ENCODE measurements around the gene TMPRSS9. TPM values are rescaled to one million over a fixed set of nuclear protein-coding genes. Genes with fewer than 3 reads are reported as not detected.

The TMPRSS9 gene
- polyA plus RNA-seq (2013, experiment 1 of 2) = not detected
- not detected for polyA plus RNA-seq (2013, experiment 2 of 2)

- no peak for DNase-seq
- Histone ChIP-seq H3K36me3 (ENCODE audit: control insufficient read depth in 1 of 2, insufficient read depth in 2 of 2, low read depth in 1 of 2, low read length in 2 of 2) (peaks cover 0 to 3% of the 10 kb centered on the region in 2 experiments), H3K9ac (ENCODE audit: low read length) (no peak within 1 kb of the TSS), H3K4me2 (ENCODE audit: low read length, poor library complexity, severe bottlenecking) (no peak within 1 kb of the TSS), H3K4me3 (ENCODE audit: insufficient read depth in 1 of 2, low read depth in 1 of 2, low read length in 2 of 2) (peak within 1 kb of the TSS in 1 of 2 experiments; percentile 23), H3K14ac (ENCODE audit: low read length in 2 of 2) (peak within 1 kb of the TSS in 1 of 2 experiments; percentile 55), H2AK5ac (ENCODE audit: low read length, severe bottlenecking) (no peak within 1 kb of the TSS), H2BK12ac (ENCODE audit: low read length in 2 of 2) (peak within 1 kb of the TSS in 1 of 2 experiments; percentile 7), H2BK5ac (ENCODE audit: low read depth, low read length, poor library complexity, severe bottlenecking) (no peak within 1 kb of the TSS), H3K4ac (ENCODE audit: low read depth in 1 of 2, low read length in 2 of 2) (no peak within 1 kb of the TSS), H3K18ac (ENCODE audit: low read depth in 1 of 2, low read length in 2 of 2) (no peak within 1 kb of the TSS), H3K4me1 (ENCODE audit: control insufficient read depth, insufficient read depth, low read depth, low read length) (peaks cover 6% of the 10 kb centered on the region), H2BK120ac (ENCODE audit: low read depth, low read length) (no peak within 1 kb of the TSS), H2AFZ (ENCODE audit: low read depth, low read length) (no peak within 1 kb of the TSS), H3K27ac (ENCODE audit: low read length, poor library complexity, severe bottlenecking) (no peak within 1 kb of the TSS), H4K8ac (ENCODE audit: low read length) (no peak within 1 kb of the TSS), H4K91ac (ENCODE audit: low read length) (no peak within 1 kb of the TSS), H3K27me3 (ENCODE audit: control insufficient read depth in 1 of 2, insufficient read depth in 1 of 2, low read length in 2 of 2) (peaks cover 28 to 63% of the 10 kb centered on the region in 2 experiments), H3K23ac (ENCODE audit: low read length in 2 of 2) (no peak within 1 kb of the TSS), H3K79me1 (replicated peaks; ENCODE audit: low read length, poor library complexity, severe bottlenecking) (no peaks in the 10 kb centered on the region), H3K9me3 (ENCODE audit: control insufficient read depth, low read length) (no peaks in the 10 kb centered on the region), H2BK15ac (ENCODE audit: low read depth, poor library complexity, severe bottlenecking) (no peak within 1 kb of the TSS)
- WGBS = 69% methylated on average over 26 of the region's 44 CpGs
Measured at GRCh38 chr19:2359992-2360685, at the start of gene TMPRSS9. TMPRSS9 (plus strand) TSS chr19:2360265; CDS start chr19:2389786, 29,521 bp downstream.

DNA sequence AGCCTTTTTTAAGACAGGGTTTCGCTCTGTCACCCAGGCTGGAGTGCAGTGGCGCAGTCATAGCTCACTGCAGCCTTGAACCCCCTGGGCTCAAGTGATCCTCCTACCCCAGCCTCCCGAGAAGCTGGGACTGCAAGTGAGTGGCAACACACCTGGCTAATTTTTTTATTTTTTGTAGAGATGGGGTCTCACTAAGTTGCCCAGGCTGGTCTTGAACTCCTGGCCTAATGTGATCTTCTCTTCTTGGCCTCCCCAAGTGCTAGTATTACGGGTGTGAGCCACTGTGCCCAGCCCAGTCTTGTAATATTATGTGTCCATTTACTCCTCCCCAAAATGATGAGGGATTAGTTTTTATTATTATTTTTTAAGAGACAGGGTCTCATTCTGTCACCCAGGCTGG, 49.0 kb upstream of the TMPRSS9 start:
- Histone ChIP-seq H3K36me3 (ENCODE audit: control insufficient read depth in 1 of 2, insufficient read depth in 2 of 2, low read depth in 1 of 2, low read length in 2 of 2) (no peaks in the 10 kb centered on the region), H3K4me3 (ENCODE audit: insufficient read depth in 1 of 2, low read depth in 1 of 2, low read length in 2 of 2) (no peak overlapping the region), H3K23ac (ENCODE audit: low read length in 2 of 2) (no peak overlapping the region), H2BK120ac (ENCODE audit: low read depth, low read length) (no peak overlapping the region), H4K8ac (ENCODE audit: low read length) (no peak overlapping the region), H2AFZ (ENCODE audit: low read depth, low read length) (no peak overlapping the region), H3K27ac (ENCODE audit: low read length, poor library complexity, severe bottlenecking) (no peak overlapping the region), H3K14ac (ENCODE audit: low read length in 2 of 2) (no peak overlapping the region), H2BK12ac (ENCODE audit: low read length in 2 of 2) (no peak overlapping the region), H3K18ac (ENCODE audit: low read depth in 1 of 2, low read length in 2 of 2) (no peak overlapping the region), H3K4me2 (ENCODE audit: low read length, poor library complexity, severe bottlenecking) (no peak overlapping the region), H2AK5ac (ENCODE audit: low read length, severe bottlenecking) (no peak overlapping the region), H2BK5ac (ENCODE audit: low read depth, low read length, poor library complexity, severe bottlenecking) (no peak overlapping the region), H3K4ac (ENCODE audit: low read depth in 1 of 2, low read length in 2 of 2) (no peak overlapping the region), H3K4me1 (ENCODE audit: control insufficient read depth, insufficient read depth, low read depth, low read length) (peaks cover 14% of the 10 kb centered on the region), H3K9me3 (ENCODE audit: control insufficient read depth, low read length) (peaks cover 11% of the 10 kb centered on the region), H4K91ac (ENCODE audit: low read length) (no peak overlapping the region), H3K79me1 (replicated peaks; ENCODE audit: low read length, poor library complexity, severe bottlenecking) (no peaks in the 10 kb centered on the region), H3K27me3 (ENCODE audit: control insufficient read depth in 1 of 2, insufficient read depth in 1 of 2, low read length in 2 of 2) (peaks cover 42 to 55% of the 10 kb centered on the region in 2 experiments), H3K9ac (ENCODE audit: low read length) (no peak overlapping the region), H2BK15ac (ENCODE audit: low read depth, poor library complexity, severe bottlenecking) (no peak overlapping the region)
- 93% methylated on average over 3 of the region's 4 CpGs for WGBS
- DNase-seq = no peak

DNA sequence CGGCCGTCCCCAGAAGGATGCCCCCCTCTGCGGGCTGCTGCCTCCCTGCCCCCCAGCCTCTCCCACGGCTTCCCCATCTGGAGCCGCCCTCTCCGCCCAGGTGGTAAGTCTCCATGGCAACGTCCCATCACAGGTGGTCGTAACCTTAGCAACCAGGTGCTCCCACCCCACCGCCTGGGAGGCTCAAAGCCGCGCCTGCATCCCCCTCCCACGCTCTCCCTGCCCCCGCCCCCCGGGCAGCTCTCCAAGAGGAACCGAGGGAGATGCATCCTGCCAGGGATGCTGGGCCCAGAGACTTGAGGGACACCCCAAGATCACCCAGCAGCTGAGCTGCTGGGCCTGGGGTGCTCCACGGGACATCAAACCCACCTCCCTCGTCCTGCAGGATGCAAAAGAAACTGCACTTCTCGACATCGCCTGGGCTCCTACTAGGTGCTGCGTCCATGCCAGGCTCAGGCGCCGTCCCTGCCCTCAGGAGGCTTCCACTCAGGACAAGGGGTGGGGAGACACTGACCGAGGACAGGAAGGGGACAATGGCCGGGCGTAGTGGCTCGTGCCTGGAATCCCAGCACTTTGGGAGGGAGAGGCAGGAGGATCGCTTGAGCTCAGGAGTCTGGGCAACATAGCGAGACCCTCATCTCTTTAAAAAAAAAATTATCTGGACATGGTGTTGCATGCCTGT, 47.1 kb upstream of the TMPRSS9 start:
- 62% methylated on average over 28 of the region's 28 CpGs for WGBS
- H2AFZ ChIP-seq (ENCODE audit: low read depth, low read length) = no peak overlapping the region
- H3K14ac ChIP-seq (ENCODE audit: low read length in 2 of 2) = no peak overlapping the region
- no peak overlapping the region for H2BK12ac ChIP-seq (ENCODE audit: low read length in 2 of 2)
- H4K91ac ChIP-seq (ENCODE audit: low read length) = no peak overlapping the region
- H2BK5ac ChIP-seq (ENCODE audit: low read depth, low read length, poor library complexity, severe bottlenecking) = no peak overlapping the region
- no peak overlapping the region for H3K27ac ChIP-seq (ENCODE audit: low read length, poor library complexity, severe bottlenecking)
- H3K9me3 ChIP-seq (ENCODE audit: control insufficient read depth, low read length) = peaks cover 11% of the 10 kb centered on the region
- H3K18ac ChIP-seq (ENCODE audit: low read depth in 1 of 2, low read length in 2 of 2) = no peak overlapping the region
- H3K36me3 ChIP-seq (ENCODE audit: control insufficient read depth in 1 of 2, insufficient read depth in 2 of 2, low read depth in 1 of 2, low read length in 2 of 2) = no peaks in the 10 kb centered on the region
- H3K79me1 ChIP-seq (replicated peaks; ENCODE audit: low read length, poor library complexity, severe bottlenecking) = no peaks in the 10 kb centered on the region
- no peak overlapping the region for H3K9ac ChIP-seq (ENCODE audit: low read length)
- H3K4ac ChIP-seq (ENCODE audit: low read depth in 1 of 2, low read length in 2 of 2) = no peak overlapping the region
- H2AK5ac ChIP-seq (ENCODE audit: low read length, severe bottlenecking) = no peak overlapping the region
- peaks cover 25 to 39% of the 10 kb centered on the region in 2 experiments for H3K27me3 ChIP-seq (ENCODE audit: control insufficient read depth in 1 of 2, insufficient read depth in 1 of 2, low read length in 2 of 2)
- H3K4me2 ChIP-seq (ENCODE audit: low read length, poor library complexity, severe bottlenecking) = no peak overlapping the region
- DNase-seq = no peak
- H3K4me1 ChIP-seq (ENCODE audit: control insufficient read depth, insufficient read depth, low read depth, low read length) = peaks cover 12% of the 10 kb centered on the region
- no peak overlapping the region for H3K4me3 ChIP-seq (ENCODE audit: insufficient read depth in 1 of 2, low read depth in 1 of 2, low read length in 2 of 2)
- no peak overlapping the region for H2BK120ac ChIP-seq (ENCODE audit: low read depth, low read length)
- no peak overlapping the region for H3K23ac ChIP-seq (ENCODE audit: low read length in 2 of 2)
- H2BK15ac ChIP-seq (ENCODE audit: low read depth, poor library complexity, severe bottlenecking) = no peak overlapping the region
- H4K8ac ChIP-seq (ENCODE audit: low read length) = no peak overlapping the region

- no peak overlapping the region for H3K9ac ChIP-seq (ENCODE audit: low read length)
- 95% methylated on average over 7 of the region's 7 CpGs for WGBS
- no peak overlapping the region for H3K27ac ChIP-seq (ENCODE audit: low read length, poor library complexity, severe bottlenecking)
- H3K23ac ChIP-seq (ENCODE audit: low read length in 2 of 2) = no peak overlapping the region
- H3K9me3 ChIP-seq (ENCODE audit: control insufficient read depth, low read length) = peaks cover 11% of the 10 kb centered on the region
- no peaks in the 10 kb centered on the region for H3K36me3 ChIP-seq (ENCODE audit: control insufficient read depth in 1 of 2, insufficient read depth in 2 of 2, low read depth in 1 of 2, low read length in 2 of 2)
- H4K91ac ChIP-seq (ENCODE audit: low read length) = peak overlapping the region; percentile 43
- H2BK15ac ChIP-seq (ENCODE audit: low read depth, poor library complexity, severe bottlenecking) = no peak overlapping the region
- H2BK12ac ChIP-seq (ENCODE audit: low read length in 2 of 2) = no peak overlapping the region
- no peak overlapping the region for H3K4me2 ChIP-seq (ENCODE audit: low read length, poor library complexity, severe bottlenecking)
- H3K79me1 ChIP-seq (replicated peaks; ENCODE audit: low read length, poor library complexity, severe bottlenecking) = no peaks in the 10 kb centered on the region
- no peak overlapping the region for H2AFZ ChIP-seq (ENCODE audit: low read depth, low read length)
- peaks cover 2% of the 10 kb centered on the region for H3K4me1 ChIP-seq (ENCODE audit: control insufficient read depth, insufficient read depth, low read depth, low read length)
- H2BK120ac ChIP-seq (ENCODE audit: low read depth, low read length) = no peak overlapping the region
- H2BK5ac ChIP-seq (ENCODE audit: low read depth, low read length, poor library complexity, severe bottlenecking) = no peak overlapping the region
- no peak for DNase-seq
- H3K14ac ChIP-seq (ENCODE audit: low read length in 2 of 2) = no peak overlapping the region
- no peak overlapping the region for H3K4ac ChIP-seq (ENCODE audit: low read depth in 1 of 2, low read length in 2 of 2)
- no peak overlapping the region for H2AK5ac ChIP-seq (ENCODE audit: low read length, severe bottlenecking)
- H3K18ac ChIP-seq (ENCODE audit: low read depth in 1 of 2, low read length in 2 of 2) = no peak overlapping the region
- no peak overlapping the region for H3K4me3 ChIP-seq (ENCODE audit: insufficient read depth in 1 of 2, low read depth in 1 of 2, low read length in 2 of 2)
- H3K27me3 ChIP-seq (ENCODE audit: control insufficient read depth in 1 of 2, insufficient read depth in 1 of 2, low read length in 2 of 2) = peaks cover 12 to 22% of the 10 kb centered on the region in 2 experiments
- H4K8ac ChIP-seq (ENCODE audit: low read length) = no peak overlapping the region
Measured at GRCh38 chr19:2315121-2315817, 44.8 kb upstream of the TMPRSS9 start.

Measured in mesenchymal stem cell (in vitro differentiated cells and primary cell).